NCI-H510A (cell line): Measurements from ENCODE around the gene TUBB2A.
A peak's percentile ranks its signal among the peaks of the same experiment; 100 is the strongest.

ENCODE experiments used
- DNase-seq: peaks from one replicate; lab custom pipeline; 2025; lab: John Stamatoyannopoulos, UW

Gene TUBB2A

GRCh38 chr6:3118353-3119039 is 38.8 kb downstream of the TUBB2A start, which contains the start of gene BPHL:
TSS of gene BPHL (plus strand) at chr6:3118711. CDS start at chr6:3118741, 30 bp downstream.
- peak; percentile 87 for DNase-seq

GRCh38 chr6:3117912-3118352 is 39.4 kb downstream of the TUBB2A start:
- no peak for DNase-seq

- no peak for DNase-seq
These were observed 43.0 kb downstream of the TUBB2A start for GRCh38 chr6:3114377-3114776.

- DNase-seq = no peak
These were observed 47.6 kb downstream of the TUBB2A start for GRCh38 chr6:3109761-3110160.

GRCh38 chr6:3108746-3109414 is 48.5 kb downstream of the TUBB2A start:
- DNase-seq = no peak
